Stomach (tissue), 4 donors: Measurements from ENCODE around the gene CITED4.

Experiments used
- CTCF ChIP-seq, 7 experiments: fragments of 450-650 bp in 4 of 7; fragments of 200-600 bp in 3 of 7; sonication (generic) in 3 of 7; IDR thresholded peaks; one replicate each; pipeline ENCODE4 v1.5.1; 2016 to 2019; ENCODE audit warnings: antibody characterized with exemption in 7 of 7, control low read depth in 2 of 7, mild to moderate bottlenecking in 1 of 7
- EP300 ChIP-seq: sonication (generic); formaldehyde crosslinking; IDR thresholded peaks from one replicate; pipeline ENCODE4 v1.6.1; 2017; ENCODE audit warnings: antibody characterized with exemption
- POLR2A ChIP-seq, 4 donors: fragments of 450-650 bp; IDR thresholded peaks; one replicate each; pipeline ENCODE4 v1.6.1; 2016; ENCODE audit warnings: antibody characterized with exemption in 4 of 4, control low read depth in 2 of 4, mild to moderate bottlenecking in 1 of 4, moderate library complexity in 1 of 4
- POLR2AphosphoS5 ChIP-seq, 3 donors: sonication (generic); formaldehyde crosslinking; IDR thresholded peaks; one replicate each; pipeline ENCODE4 v1.6.1; 2016; ENCODE audit warnings: antibody characterized with exemption in 3 of 3

GRCh38 chr1:40877698-40878097 is 15.5 kb upstream of the CITED4 start:
- no peak for TF ChIP-seq CTCF (IDR thresholded peaks at IDR 0.05)
- no peak for TF ChIP-seq EP300
- no peak for TF ChIP-seq POLR2AphosphoS5 (IDR thresholded peaks at IDR 0.05)
- no peak for TF ChIP-seq POLR2A (IDR thresholded peaks at IDR 0.05)
